NCI-H2196 (cell line): ENCODE data around the gene CCDC179.

Experiments used
- DNase-seq: peaks from one replicate; lab custom pipeline; 2025; ENCODE audit not compliant: unreplicated experiment; lab: John Stamatoyannopoulos, UW

The CCDC179 gene

GRCh38 chr11:22860241-22860640 is at the start of gene CCDC179:
Gene CCDC179, minus strand, starts transcription at chr11:22860474. Its CDS starts 53 bp downstream, at chr11:22860421.
- no peak for DNase-seq

DNA sequence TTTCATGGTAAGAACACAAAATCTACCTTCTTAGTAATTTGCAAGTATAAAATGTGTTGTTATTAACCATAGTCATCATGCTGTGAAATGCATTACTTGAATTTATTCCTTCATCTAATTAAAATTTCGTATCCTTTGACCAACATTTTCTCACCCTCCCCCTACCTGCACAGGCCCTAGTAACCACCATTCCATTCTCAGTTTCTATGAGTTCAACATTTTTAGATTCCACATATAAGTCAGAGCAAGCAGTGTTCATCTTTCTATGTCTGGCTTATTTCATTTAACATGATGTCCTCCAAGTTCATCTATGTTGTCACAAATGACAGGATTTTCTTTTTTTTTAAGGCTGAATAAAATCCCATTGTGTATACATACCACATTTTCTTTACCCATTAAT is 43.5 kb upstream of the CCDC179 start:
- no peak for DNase-seq

GRCh38 chr11:22901603-22902002 is 41.3 kb upstream of the CCDC179 start:
- no peak for DNase-seq

DNA sequence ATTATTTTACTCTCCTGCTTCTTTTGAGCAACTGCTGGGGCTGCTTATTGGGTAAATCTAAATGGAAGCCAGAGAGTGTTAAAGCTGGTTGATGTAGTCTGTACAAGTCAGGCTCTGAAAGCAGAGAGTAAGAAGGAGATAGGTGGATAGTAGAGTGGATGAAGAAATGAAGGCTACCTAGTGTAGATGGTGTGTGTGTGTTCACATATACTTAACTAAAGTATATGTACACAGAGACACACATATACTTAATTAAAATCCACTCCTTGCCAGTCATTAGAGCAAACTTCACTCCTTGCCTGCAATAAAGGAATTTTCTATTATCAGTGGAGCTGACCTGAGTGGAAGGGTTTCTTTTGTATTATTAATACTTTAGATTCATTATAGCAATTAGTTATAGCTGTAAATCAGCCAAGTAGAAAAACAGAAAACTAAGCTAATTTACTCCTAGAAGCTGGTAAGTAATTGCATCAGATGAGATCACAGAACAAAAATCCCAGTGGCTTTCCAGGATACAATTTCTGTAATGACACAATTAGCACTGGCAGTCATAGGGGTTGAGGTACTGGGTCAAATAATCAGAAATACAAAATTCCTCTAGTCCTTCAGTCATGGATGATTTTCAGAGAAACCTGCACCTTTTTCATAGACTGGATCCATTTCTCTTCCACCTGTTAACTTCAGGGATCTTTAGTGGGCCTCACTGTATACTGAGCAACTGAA is 40.7 kb upstream of the CCDC179 start:
- DNase-seq: no peak

DNA sequence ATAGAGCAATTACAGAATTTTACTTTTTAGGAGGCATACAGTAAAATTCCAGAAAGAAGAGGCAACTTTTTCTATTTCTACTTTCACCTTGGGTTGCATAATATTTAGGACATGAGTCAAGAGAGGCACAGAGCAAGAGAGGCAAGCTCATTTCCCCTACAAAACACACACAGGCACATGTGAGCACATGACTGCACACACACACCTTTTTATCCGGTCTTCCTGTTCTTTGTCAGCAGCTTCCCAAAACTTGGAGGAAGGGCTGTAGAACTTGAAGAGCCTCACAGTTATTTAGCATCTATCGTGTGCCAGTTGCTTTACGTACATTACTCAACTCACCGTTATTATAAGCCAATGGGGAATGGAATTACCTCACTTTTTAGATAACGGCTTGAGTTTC is 37.8 kb upstream of the CCDC179 start:
- DNase-seq: no peak

GRCh38 chr11:22890227-22890626 is 30.0 kb upstream of the CCDC179 start:
- no peak for DNase-seq

DNA sequence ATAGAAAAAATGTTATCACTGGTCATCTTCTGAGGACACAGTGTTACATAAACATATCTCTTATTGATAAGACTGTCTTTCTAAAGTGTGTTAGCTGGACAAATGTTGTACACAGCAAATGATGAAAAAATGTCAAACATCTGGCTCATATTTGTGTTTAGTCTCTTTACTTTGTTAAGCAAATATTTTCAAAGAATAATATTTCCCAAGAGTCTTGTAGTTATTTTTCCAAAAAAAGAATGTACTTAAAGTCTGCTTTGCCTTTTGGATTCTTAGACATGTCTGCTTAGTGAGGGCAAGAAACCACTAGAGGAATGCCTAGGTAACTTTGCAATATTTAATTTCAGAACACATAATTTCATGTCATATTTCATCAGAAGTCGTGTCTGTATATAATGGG is 23.9 kb upstream of the CCDC179 start:
- no peak for DNase-seq

GRCh38 chr11:22879630-22880029 is 19.4 kb upstream of the CCDC179 start:
- no peak for DNase-seq

GRCh38 chr11:22878604-22879003 is 18.3 kb upstream of the CCDC179 start:
- DNase-seq: no peak

DNA sequence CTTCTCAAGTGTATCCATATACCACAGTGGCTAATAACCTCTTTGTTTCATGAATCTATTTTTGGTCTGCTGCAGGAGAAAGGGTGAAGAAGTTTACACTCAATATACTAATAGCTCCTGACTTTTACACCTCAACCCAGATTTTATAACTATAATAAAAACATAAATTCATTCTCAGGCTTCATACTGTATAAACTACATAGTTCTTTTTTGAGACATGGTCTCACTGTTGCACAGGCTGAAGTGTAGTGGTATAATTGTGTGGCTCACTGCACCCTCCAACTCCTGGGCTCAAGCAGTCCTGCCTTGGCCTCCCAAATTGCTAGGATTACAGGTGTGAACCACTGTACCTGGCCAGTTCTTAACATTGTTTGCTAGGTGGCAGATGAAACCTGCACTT is 17.8 kb upstream of the CCDC179 start:
- no peak for DNase-seq

DNA sequence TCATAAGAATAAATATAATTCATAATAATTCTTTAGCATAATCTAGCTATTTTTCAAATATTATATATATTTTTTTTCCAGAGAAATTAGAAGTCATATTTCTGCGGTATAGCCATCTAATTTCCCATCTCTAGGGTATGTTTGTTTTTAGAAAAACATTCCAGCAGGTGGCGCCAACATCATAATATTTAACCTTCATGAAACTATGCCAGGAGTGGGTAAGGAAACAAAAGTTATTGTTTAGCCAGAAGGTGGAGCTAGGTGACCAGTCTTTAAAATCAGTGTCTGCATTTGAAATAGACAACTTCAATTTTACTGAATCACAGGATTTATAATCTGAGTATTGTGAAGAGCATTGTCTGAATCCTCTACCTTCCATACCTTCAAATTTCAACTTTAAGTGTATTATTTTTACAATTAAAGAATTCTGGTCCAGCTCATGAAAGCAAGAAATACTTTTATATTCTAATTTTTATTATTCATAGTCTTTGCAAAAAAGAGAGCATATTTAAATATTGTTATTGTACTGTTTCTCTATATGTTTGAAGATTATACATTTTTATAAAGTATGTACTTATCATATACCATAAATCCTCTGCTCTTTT is 15.7 kb upstream of the CCDC179 start:
- peak; percentile 85 for DNase-seq

DNA sequence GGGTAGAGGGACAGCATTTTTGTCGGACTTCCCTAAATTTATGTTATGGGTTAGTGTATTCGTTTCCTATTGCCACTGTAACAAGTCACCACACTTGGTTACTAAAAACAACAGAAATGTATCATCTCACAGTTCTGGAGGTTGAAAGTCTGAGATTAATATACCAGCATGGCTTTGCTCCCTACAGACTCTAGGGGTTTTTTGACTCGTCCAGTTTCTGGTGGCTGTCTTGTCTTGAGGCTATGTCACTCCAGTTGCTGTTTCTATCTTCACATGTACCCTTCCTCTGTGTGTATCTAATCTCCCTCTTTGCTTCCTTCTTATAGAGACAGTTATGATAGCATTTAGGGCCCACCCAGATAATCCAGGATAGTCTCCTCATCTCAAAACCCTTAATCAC is 9.1 kb upstream of the CCDC179 start:
- DNase-seq: no peak

DNA sequence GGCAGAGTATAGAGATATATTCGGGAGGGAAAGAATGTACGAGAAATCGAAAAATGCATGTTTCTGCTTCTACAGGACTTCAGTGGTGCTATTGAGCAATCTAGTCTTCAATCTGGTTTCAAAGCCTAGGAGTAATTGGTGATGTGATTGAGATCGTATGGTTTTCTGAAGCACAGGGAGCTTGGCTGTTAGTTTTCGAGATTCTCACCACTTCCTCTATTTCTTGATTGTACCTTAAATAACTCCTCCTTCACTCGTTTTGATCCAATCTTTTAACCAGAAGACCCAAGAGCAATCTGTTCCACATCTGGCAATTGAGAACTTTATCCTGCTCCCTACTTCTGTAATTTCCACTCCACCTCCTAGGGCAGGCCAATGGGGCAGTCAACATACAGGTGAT is 518 bp downstream of the CCDC179 start:
- DNase-seq: no peak

- DNase-seq: no peak
Observed at GRCh38 chr11:22851477-22851876, 8.8 kb downstream of the CCDC179 start.

DNA sequence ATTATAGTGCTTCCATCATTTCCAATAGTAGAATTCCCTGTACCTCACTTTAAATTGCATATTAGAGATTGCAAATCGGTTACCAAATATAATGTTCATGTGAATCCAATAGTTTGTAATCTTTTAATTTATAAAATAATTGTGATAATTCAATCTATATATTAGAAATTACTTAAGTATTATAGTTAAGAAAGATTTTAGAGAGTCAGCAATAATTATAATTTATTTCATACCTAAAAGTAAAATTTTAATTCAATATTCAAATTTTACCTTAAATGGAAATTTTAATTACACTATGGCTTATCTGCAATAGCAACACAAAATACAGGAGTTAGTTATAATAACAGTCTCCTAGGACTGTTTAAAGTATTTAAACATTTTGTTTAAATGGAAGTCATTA is 13.5 kb downstream of the CCDC179 start:
- DNase-seq: no peak

- no peak for DNase-seq
Observed at GRCh38 chr11:22832315-22833015, 27.8 kb downstream of the CCDC179 start.

DNA sequence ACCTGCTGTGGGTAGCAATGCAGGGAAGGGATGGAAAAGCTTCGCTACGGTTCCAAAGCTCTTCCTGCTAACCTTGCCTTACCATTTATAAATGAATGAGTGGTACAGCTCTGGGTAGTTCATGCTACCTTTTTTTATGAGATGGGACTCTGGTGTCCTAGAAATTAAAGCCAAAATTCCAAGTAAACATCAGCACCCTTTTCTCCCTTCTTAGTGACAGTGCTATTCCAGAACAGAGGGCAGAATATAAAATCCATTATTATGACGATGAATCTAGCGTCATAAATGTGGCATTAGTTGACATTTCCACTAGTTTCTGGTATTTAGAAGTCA is 30.2 kb downstream of the CCDC179 start:
- DNase-seq: no peak

DNA sequence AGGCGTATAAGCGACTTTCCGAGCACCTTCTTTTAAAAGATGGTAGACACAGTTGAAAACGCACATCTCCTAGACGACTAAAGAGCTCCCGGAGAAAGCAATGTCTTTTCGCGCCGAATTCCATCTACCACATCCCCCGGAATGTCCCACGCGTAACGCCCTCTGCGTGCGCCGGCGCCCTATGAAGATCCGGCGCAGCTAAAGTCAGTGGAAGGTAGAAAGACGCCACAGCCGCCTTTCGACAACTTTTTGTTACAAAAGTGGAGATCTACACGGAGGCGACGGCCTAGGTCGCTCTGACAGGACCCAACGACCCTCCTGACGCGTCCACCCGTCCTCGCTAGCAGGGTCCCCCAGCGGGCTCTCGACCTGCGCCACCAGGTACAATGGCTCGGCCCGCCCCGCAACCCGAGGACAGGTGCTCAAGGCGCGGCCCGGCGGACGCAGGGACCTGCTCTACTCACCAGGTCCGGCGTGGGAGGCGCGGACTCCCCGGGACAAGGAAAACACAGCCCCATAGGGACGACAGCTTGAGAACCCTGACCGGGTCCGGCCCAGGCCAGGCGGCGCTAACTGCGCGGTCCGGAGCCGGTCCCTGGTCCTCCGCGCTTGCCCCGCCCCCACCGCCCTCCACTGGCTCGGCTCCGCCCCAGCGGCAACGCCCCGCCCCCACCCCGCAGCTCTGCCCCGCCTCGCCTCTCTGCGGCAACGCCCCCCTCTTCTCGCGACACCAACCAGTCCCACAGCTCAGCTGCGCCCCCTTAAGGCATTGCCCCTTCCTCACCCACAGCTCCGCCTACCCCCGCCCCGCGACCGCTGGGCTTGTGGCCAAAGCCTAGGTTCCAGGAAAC is 30.8 kb downstream of the CCDC179 start, which contains the start of gene SVIP:
Gene SVIP (minus strand): TSS at position 571 of the 851 bp plus-strand sequence. CDS start 53 bp downstream, at position 518.
- peak; percentile 96 for DNase-seq

GRCh38 chr11:22828373-22828772 is 31.9 kb downstream of the CCDC179 start:
- no peak for DNase-seq

- no peak for DNase-seq
Observed at GRCh38 chr11:22822203-22822602, 38.1 kb downstream of the CCDC179 start.

DNA sequence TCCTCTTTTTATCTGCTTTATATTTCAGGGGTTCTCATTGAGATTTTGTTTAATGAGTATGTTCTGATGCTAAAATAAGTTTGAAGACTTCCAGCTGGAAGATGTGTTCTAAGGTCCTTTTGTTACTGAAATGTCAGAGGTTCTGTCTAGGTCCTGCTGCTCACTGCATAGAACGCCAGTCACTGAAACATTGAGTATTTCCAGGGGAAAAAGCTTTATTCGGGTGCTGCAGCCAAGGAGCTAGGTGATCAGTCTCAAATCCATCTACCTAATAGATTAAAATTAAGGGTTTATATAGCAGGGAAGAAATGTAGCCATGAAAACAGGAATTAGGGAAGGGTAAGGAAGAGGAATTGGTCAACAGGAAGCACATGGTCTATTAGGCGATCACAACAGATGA is 50.4 kb downstream of the CCDC179 start:
- DNase-seq: no peak
